GM18868 (cell line): Measurements from ENCODE around the gene EPB41L1.
"Not testable (repeated sequence)": the region's sequence is repeated elsewhere in the genome, so short reads cannot be mapped to it uniquely, and the experiment has no call there.

ENCODE experiments used
- ATAC-seq: cut with Tn5 transposase; IDR thresholded peaks from one replicate; pipeline ENCODE4 v1.9.1; 2021; ENCODE audit warnings: mild to moderate bottlenecking, moderate library complexity; ENCODE audit not compliant: unreplicated experiment

The EPB41L1 gene

GRCh38 chr20:36125097-36125496, 29.4 kb upstream of the EPB41L1 start:
- no peak for ATAC-seq

DNA sequence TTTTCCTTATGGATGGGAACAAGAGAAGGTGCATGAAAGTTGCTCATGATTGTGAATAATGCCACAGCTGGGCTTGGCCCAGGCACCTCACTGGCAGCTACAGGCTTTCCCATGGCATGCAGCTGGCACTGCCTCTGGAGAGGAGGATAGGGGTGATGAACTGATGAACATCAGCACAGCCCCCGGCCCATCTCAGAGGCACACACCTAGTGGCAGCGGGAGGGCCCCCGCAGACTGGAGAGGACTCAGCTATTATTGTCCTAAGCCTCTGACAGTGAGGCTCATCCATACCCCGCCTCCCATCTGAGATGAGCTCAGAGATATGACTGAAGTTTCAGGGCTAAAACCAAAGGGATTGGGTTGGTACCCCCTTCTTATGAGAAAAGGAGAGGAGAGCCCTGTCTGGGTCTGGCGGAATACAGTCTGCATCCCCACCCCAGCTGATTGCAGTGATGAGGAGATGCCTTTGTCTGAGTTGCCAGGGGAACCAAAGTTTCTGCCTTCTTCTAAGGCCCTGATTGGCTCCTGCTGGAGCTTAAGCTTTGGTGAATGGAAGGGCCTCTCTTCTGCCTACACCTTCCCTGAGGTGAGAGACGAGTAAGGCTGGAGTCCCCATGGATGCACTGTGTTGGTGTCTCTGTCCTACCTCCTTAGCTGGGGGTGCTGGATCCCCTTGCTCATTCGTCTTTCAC, 27.6 kb upstream of the EPB41L1 start:
- ATAC-seq = no peak

- ATAC-seq = no peak
Observed at GRCh38 chr20:36128463-36129159, 25.9 kb upstream of the EPB41L1 start.

DNA sequence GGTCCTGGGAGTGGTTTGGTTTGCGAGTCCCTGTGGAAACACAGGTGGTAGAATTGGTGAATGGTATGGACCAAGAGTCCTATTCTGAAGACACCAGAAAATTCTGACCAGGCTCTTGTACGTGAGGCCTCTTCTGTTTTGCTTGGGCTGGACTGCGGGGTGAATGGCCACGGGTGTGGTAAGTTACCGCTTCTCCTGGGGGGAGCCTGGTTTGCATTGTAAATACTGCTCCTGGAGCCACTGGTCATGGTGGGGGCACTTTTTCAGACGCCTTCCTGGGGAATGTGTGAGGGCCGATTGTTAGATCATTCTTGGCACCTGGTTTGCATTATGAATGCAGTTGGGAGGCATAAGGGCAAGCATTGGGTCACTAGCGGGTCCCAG, 25.4 kb upstream of the EPB41L1 start:
- no peak for ATAC-seq

- ATAC-seq = no peak
Observed at GRCh38 chr20:36130390-36130789, 24.1 kb upstream of the EPB41L1 start.

- ATAC-seq = no peak
Observed at GRCh38 chr20:36132802-36133211, 21.7 kb upstream of the EPB41L1 start.

DNA sequence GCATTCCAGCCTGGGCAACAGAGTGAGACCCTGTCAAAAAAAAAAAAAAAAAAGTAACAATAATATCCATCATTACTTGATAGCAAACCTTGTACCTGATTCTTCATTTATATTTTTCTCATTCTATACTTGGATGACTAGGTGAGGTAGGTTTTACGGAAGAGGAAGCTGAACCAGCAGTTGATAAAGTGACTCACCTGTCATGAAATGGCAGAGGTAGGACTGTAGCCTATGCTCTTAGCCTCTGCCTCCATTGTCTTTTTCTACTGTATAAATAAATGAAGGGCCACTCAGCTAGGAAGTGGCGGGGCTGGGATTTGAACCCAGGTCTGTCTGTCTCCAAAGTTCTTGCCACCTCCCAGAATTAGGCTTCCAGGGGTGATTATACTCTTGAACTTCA, 20.7 kb upstream of the EPB41L1 start:
- no peak for ATAC-seq

GRCh38 chr20:36135159-36135558, 19.4 kb upstream of the EPB41L1 start:
- ATAC-seq = no peak

DNA sequence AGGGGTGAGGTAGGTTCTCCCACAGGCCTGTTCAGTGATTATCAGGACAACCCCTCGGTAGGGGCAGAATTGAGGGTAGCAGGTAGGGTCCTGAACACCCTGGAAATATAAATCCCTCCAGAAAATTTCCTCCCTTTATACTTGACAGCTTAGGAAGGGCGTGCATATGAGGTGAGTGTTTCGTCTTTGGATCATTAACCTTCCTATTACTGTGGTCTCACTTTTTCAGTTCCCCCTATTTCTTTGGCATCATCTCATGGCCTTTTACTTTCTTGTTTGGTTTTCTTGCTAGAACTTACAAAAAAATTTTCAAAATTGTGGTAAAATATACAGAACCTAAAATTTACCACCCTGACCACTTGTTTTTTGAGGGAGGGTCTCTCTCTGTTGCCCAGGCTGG, 18.7 kb upstream of the EPB41L1 start:
- ATAC-seq = no peak

- ATAC-seq = not testable (repeated sequence)
Observed at GRCh38 chr20:36137313-36137712, 17.2 kb upstream of the EPB41L1 start.

DNA sequence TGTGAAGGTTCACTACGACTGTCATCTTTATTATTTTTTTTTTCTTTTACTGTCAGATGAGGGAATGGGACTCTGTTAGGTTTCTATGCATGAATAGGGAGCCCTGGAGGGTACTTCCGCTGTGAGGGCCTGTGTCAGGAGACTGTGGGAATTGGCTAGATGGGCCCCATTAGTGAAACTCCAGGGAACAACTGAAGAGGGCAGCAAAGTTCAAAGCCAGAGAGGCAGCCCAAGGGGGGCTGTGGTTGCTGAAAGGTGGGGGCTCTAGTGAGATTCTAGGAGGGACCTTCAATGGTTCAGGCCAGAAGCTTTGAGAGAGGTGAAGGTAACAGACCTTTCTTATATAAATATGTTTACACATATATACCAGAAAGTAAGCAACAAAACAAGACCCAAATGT, 13.2 kb upstream of the EPB41L1 start:
- no peak for ATAC-seq

GRCh38 chr20:36144336-36144735, 10.2 kb upstream of the EPB41L1 start:
- no peak for ATAC-seq

DNA sequence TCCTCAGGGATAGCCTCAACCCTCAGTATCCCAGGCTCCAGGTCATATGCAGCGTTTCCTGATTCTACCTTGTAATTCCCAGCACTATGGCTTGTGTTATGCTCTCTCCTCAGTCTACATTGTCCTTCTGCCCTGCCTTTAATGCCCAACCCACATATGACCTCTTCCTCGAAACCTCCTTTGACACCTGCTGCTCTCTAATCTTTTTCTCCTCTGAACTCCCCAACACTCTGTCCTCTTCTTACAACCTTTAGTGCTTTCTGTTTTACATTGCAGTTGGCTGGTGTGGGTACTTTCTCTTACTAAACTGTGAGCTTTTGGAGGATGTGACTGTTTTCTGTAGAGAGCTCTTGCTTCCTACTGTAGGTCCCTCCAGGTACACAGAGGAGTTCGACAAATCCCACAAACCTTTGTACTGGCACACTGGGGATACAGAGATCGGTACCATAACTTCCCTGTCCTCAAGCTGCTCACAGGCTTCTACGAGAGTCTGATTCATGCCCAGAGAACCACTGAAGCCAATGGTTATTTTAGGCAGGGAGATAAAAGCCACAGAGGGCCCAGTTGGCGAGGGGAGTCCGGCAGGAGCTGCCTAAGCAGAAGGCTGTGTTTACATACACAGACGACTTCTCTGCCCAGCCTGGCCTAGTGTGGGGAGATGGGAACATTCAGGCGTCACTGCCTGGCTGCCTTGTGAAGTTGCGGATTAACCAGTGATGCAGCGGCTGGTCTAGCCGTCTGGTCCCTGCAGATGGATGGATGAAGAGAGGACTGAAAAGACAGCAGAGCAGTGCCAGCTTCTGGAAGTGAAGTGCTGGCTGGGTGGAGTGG, 8.4 kb upstream of the EPB41L1 start:
- ATAC-seq = no peak

DNA sequence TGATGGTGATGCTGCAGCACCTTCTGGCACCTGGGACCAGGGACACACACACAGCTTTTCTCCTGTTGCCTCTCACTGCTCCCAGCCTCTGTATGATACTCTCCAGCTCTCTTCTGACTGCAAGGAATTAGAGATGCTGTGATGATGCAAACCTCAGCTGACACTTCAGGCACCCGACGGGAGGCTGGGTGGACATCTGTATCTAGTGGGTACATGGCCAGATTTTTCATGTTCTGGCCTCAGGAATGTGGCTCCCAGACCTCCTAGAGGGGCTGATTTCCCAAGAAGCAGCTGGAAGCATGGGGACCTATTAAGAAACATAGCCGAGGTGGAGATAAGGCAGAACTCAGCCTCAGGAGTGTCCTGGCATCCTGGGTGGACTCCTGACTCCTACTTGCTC, 6.8 kb upstream of the EPB41L1 start:
- no peak for ATAC-seq

GRCh38 chr20:36148439-36148838, 6.1 kb upstream of the EPB41L1 start:
- no peak for ATAC-seq

- no peak for ATAC-seq
Observed at GRCh38 chr20:36149012-36149411, 5.5 kb upstream of the EPB41L1 start.

- no peak for ATAC-seq
Observed at GRCh38 chr20:36149469-36149868, 5.1 kb upstream of the EPB41L1 start.

GRCh38 chr20:36150489-36150846, 4.1 kb upstream of the EPB41L1 start:
- ATAC-seq = no peak

DNA sequence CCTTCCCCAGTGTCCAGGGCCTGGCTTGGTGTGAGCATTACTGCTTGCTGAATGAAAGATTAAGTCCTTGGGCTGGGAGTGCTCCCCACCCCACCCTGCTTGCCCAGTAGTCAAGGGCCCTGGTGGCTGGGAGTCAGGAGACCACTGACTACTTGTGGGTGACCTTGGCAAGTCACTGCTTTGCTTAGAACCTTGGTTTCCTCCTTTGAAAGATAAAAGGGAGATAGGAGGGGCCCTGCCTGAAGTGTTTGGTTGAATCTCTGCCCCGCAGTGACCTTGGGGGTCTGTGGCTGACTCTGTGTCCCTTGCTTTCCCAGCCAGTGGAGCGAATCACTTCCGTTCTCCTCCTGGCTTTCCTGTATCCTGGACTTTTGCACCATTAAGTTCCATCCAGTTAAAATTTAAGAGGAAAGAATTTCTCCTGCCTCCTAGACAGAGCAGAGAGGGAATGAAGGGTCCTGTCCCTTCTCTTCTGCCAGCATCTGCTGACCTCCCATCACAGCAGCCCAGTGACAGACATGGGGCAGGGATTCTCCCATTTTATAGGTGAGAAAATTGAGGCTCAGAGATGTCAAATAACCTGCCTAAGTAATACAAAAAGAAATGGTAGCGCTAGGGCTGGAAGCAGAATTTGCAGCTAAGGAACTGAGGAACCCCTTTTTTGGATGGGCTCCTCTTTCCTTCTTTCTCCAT, 3.5 kb upstream of the EPB41L1 start:
- no peak for ATAC-seq

- no peak for ATAC-seq
Observed at GRCh38 chr20:36152261-36152660, 2.3 kb upstream of the EPB41L1 start.

DNA sequence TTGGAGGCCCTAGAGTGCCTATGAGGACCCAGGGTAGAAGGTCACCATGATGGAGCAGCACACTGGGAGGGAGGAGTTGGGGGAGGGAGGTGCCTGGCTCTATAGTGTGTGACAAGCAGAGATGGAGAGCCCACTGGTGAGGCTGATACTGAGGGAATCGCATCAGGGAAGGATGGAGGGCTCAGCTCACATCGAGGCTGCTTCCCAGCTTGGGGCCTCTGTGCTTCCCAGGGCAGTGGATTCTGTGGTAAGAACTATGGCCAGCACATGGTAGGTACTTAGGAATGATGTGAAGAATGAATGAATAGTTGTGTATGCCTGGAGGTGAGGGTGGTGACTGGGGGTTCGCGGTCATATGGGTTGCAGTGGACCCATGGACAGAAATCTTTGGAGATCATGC, 1.3 kb upstream of the EPB41L1 start:
- ATAC-seq = no peak
